DMS53 treated with DMSO at 0.1 percent for 48 hours (cell line): Measurements from ENCODE around the gene SPATA3.

Experiments
- DNase-seq: peaks from one replicate; lab custom pipeline; 2025; ENCODE audit not compliant: unreplicated experiment; lab: John Stamatoyannopoulos, UW

SPATA3 gene

GRCh38 chr2:231047923-231048915 lies 52.3 kb downstream of the SPATA3 start:
- no peak for DNase-seq

DNA sequence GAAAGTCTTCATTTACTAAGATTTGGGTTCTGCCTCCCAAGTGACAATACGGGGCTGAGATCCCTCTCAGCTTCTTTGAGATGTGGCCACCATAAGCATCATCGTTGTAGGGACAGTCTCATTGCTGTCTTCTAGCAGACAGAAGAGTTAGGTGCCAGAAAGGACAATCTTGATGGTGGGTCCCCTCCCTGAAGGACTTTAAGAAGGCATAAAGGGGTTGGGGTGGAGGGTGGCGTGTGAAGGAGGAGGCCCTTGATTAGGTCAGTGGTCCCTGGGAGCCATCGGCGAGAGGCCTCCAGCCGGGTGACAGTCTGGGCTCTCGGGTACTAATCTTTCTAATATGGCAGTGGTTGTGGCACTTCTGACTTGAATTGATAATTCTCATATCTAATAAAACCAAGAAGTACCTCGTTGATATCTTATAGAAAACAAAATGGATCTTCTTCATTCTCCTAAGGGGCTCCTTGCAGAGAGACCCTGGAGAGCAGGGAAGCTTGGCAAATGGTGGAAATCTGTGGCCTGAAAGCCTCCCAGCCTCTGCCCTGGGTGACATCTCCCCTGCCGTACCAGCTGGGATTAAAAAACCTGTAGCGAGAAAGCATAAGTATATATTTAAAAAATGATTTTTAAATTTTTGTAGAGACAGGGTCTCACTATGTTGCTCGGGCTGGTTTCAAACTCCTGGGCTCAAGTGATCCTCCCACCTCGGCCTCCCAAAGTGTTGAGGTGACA lies 53.5 kb downstream of the SPATA3 start:
- no peak for DNase-seq

GRCh38 chr2:231050018-231050901 lies 54.3 kb downstream of the SPATA3 start:
- DNase-seq: peak; percentile 67

- DNase-seq: no peak
Observed at GRCh38 chr2:231051116-231051515, 55.2 kb downstream of the SPATA3 start.

DNA sequence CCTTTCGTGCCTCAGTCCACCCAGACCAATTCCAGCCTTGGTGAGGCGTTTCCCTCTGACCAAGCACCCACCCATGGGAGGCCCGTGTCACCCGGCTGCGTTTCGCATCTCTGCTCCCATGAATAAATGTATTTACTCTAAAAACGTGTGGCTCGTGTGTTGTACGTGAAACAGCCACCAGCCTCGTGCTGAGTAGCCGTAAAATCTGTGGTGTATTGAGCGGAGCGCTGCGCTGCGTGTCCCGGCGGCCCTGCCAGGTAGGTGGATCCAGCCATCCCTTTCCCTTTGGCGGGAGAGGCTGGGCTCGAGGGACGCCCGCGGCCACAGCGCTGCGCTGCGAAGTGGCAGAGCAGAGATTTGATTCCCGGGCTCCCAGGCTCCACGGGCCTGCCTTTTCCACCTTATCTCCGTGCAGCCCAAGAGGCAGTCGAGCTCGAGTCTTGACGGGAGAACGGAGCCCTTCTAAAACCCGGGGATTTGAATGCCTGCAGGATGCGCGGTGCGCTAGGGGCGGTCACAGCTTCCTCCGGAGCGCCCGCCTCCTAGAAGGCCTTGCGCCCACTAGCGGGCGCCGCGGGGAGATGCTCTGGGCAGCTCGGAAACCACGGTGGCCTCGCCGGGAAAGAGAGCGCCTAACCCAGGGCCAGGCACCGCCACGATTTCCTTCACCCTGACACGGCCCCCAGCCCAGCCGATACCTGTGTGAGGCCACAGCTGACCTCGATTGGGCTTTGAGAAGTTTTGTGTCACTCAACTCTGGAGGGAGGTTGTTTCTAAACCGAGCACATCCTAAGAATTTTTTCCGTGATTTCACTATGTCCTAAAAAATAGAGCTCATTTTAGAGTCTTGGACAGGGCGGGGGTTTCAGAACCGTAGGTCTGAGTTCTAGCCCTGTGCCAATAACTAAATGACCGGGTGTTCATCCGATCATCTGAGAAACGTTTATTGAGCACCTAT lies 56.9 kb downstream of the SPATA3 start:
- DNase-seq: peak; percentile 58

DNA sequence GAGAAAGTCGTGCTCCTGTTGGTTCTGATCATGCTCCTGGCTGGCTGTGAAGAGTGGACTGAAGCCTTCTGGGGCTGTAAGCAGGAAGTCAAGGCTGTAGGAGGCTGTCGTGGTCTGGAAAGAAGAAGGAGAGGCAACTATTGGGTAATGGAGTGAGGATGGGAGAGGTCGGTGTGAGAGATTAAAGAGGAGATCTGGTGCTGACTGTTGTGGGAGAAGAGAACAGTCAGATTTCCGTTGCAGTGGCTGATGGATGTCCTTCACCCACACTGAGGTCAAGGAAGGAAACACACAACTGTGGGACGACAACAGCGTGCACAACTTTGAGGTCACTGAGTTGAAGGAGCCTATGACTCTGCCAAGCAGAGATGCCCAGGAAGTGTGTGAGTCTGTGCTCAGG lies 57.9 kb downstream of the SPATA3 start:
- no peak for DNase-seq

DNA sequence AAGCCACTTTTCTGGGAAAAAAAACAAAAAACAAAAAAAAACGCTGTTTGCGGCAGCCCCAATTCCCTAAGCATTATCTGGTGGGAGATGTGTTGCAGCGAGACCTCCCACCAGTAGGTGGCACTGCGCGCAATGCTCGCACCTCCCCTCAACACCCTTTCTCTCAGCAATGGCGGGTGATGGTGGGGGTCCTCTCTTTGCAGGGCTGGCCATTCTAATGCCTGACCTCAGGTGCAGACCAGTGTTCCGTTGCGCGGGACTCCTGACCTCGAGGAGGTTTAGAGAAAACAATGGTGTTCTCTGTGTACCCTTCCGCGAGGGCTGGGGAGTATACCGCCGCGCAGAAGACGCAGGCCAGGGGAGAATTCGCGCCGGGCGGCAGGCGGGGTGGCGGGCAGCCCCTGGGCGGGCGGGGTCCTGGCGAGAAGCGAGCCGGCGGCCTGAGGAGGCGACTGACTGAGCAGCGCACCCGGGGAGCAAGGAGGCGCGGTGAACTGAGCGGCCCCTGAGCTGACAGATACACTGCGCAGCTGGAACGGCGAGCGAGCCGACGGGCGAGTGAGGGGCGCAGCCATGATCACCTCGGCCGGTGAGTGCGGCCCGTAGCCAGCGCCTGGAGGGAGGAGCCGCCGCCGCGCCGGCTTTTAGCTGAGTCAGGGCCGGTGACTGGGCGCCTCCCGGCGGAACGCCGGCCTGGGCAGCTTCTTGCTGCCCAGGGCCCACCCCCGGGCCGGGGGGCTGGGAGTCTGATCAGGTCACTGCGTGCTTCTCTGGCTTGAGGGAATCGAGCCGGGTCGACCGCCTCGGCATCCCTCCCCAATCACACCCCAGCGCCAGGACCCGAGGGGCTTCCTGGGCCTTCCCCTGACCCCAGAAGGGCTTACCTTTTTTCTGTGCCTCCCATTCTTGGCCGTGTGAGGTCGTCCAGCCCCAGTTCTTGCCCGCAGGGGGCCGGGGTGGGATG lies 60.8 kb downstream of the SPATA3 start, which contains the start of gene PSMD1:
Gene PSMD1, plus strand, starts transcription at position 415 of the 964 bp plus-strand sequence. Its CDS starts 159 bp downstream, at position 574.
- DNase-seq: peak; percentile 70

DNA sequence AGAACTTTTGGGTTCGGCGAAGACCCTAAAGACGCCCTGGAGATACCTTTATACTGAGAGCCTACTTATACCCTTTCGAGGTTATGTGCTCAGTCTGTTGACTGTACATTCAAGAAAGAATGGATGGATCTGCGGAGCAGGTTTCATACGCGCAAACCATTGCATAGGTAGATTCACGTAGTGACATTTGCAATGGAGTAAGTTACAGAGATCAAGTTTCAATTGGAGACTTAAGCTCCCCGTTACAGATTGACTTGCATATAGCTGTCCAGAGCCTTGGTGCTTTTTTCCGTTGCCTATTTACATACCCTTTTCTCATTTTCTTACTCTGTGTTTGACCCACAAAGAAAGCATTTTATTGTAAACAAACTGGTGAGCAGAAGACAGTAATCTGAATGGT lies 61.7 kb downstream of the SPATA3 start:
- no peak for DNase-seq
